OCI-LY3 (cell line): Measurements from ENCODE around the gene APOBEC3B.

Source experiments
- EZH2phosphoT487 ChIP-seq: fragments of 200-600 bp; shearing (Covaris generic); IDR thresholded peaks from 2 replicates; pipeline ENCODE4 v1.6.1; 2018; ENCODE audit warnings: antibody characterized with exemption, mixed run types, low read depth
- TF ChIP-seq, protein P1 (sequence below): fragments of 200-600, 300-600 bp; sonication (generic); IDR thresholded peaks from 2 replicates; pipeline ENCODE4 v1.5.1; 2014; ENCODE audit warnings: antibody characterized with exemption, low read length, low read depth

DNA sequence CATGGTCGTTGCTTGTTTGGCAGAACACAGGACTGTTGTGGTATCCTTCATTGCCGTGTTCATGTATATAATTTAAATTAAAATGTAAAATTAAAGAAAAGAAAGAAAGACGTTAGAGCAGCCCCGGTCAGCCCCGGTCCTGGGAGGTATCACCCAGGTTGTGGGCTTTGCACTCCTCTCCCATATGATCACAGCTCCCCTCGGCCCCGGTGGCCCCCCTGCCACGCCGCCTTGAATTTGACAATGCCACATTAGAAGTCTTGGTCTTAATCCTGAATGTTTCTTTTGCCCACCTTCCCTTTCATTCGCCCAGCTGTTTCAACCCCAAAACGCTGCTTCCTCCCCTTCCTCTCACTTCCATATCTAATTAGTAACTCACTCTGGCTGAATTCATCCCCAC lies 13.3 kb upstream of the APOBEC3B start:
- TF ChIP-seq, protein P1, sequence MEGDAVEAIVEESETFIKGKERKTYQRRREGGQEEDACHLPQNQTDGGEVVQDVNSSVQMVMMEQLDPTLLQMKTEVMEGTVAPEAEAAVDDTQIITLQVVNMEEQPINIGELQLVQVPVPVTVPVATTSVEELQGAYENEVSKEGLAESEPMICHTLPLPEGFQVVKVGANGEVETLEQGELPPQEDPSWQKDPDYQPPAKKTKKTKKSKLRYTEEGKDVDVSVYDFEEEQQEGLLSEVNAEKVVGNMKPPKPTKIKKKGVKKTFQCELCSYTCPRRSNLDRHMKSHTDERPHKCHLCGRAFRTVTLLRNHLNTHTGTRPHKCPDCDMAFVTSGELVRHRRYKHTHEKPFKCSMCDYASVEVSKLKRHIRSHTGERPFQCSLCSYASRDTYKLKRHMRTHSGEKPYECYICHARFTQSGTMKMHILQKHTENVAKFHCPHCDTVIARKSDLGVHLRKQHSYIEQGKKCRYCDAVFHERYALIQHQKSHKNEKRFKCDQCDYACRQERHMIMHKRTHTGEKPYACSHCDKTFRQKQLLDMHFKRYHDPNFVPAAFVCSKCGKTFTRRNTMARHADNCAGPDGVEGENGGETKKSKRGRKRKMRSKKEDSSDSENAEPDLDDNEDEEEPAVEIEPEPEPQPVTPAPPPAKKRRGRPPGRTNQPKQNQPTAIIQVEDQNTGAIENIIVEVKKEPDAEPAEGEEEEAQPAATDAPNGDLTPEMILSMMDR, result no peak
- no peak for TF ChIP-seq EZH2phosphoT487
